GM19239 (cell line): ENCODE data around the gene CEP70.
"Not testable (repeated sequence)": the region's sequence is repeated elsewhere in the genome, so short reads cannot be mapped to it uniquely, and the experiment has no call there.

Source experiments
- DNase-seq: peaks from one replicate; pipeline ENCODE4 v3.0.0; 2011; ENCODE audit warnings: low spot score; ENCODE audit not compliant: insufficient read length
- FAIRE-seq: peaks from 2 replicates; lab custom pipeline; 2011; peaks lifted over from hg19 to GRCh38; lab: Jason Lieb, UNC

CEP70 gene

DNA sequence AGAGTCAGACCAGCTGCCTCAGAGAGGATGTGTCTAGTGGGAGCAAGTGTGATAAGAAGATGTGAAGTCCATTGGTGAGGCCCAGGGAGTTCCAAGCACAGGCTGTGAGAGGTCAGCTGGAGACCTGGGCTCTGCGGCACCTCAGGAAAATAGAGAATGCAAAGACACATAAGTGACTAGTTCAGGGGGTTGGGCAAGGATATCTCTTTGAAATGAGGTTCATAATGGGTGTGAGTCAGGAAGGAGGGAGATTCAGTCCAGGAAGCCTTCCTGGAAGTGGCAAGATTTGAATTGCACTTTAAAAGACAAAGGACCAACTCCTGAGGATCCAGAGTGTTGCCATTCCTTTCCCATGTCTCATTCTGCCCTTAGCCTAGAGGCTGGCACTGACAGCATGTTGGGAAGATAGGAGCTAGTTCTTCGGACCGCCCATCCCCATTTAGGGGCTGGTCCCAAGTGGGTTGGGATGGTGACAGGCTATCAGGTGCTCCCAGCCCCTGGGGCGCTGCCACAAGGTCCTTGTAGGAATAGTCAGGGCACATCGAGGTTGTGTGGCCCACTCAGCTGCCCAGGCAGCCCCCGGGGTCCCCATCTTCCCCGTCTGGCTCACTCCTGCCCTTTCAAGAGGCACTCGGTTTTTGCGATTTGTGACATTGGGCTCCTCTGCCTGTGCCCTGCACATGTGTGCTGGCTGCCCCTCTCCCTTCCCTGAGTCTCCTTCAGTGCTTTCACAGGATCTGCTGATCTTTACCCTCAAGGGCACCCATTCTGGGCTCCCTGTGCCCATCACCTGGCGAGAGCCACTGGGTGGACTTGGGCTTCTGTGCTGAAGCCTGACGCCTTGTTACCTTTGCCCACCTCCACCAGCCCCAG is 136.0 kb downstream of the CEP70 start:
- FAIRE-seq (no peak), DNase-seq (no peak)

DNA sequence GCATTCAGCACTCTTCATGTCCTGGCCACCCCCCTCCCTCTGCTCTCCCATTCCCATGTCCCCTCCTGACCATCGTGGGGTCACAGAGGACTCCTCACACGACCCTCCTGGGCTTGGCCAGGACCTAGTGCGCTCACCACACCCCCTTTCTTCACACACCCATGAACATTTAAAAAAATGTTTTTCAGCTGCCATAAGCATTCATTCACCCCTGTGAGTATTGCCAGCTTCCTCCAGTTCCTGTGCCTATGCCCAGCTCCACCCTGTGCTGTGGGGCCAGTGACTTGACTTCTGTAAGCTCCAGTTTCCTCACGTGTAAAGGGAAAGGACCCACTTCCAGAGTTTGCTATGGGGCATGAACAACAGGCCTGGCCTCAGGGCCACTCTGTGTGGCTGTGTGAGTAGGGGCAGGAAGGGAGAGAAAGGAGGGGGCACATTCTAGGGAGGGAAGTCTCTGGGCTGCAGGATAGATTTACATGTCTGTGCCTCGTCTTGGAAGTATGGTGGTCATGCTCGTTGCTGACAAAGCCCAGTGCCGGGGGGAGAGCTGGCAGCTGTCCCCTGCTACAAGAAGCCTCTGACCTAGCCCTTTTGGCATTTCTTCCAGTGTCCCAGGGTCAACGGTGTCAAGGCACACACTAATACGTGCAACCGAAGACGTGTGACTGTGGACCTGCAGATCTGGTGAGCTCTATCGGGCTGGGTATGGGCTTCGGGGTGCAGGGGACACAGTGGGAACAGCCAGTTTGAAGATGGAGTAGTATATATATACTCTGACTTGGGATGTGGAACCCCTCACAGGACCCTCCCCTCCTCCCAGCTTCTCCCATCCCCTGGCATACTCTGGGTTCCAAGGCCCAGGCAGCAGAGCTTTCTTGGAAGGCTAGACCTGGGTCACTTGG is 136.8 kb downstream of the CEP70 start:
- FAIRE-seq, result no peak

DNA sequence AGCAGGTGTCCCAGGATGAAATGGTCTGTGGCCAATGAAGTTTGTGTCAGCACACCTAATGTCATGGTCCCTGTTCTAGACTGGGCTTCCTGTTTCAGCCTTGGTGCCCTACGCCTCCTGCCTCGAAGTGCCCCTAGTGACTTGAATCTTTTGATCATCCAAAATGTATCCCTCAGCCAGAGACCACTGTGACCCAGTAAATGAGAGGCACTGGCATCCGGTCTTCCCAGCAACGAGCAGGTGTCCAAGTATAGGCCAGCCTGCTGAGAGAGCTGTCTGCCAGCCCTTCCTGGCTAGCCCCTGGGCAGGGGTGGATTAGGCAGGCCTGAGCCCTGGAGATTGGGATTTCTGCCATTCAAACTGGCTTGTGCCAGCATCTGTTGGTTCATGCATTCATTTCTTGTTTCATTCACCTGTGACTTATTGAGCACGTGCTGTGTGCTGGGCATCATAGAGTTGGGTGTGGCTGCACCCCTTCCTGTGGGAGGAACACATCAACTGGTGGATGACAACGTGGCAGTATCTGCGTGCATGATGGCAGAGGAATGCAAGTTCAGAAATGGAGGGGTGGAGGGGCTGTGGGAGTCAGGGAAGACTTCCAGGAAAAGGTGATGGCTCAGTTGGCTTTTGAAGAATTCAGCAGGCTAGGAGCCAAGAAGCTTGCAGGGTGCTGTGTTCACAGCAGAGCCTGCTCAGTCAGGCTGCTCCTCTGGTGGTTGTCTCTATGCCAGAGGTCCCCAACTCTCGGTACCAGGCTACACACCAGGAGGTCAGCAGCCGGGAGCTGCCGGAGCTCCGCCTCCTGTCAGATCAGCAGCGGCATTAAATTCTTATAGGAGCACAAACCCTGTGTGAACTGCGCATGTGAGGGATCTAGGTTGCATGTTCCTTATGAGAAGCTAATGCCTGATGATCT is 138.0 kb downstream of the CEP70 start:
- no peak for FAIRE-seq
- DNase-seq, result no peak

More for the DNA sequence above, 136.8 kb downstream of the CEP70 start:
- DNase-seq, result no peak

DNA sequence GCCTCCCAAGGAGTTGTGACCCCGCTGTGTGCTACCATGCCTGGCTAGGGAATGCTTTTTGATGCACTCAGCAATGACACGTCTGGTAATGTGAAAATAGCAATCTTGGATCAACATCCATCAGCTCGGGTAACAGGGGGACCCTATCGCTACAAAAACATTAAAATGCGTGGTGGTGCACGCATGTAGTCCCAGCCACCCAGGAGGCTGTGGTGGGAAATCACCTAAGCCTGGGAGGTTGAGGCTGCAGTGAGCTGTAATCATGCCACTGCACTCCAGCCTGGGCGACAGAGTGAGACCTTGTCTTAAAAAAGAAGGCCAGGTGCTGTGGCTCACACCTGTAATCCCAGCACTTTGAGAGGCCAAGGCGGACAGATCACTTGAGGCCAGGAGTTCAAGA is 140.1 kb downstream of the CEP70 start:
- DNase-seq, FAIRE-seq: not testable (repeated sequence)

DNA sequence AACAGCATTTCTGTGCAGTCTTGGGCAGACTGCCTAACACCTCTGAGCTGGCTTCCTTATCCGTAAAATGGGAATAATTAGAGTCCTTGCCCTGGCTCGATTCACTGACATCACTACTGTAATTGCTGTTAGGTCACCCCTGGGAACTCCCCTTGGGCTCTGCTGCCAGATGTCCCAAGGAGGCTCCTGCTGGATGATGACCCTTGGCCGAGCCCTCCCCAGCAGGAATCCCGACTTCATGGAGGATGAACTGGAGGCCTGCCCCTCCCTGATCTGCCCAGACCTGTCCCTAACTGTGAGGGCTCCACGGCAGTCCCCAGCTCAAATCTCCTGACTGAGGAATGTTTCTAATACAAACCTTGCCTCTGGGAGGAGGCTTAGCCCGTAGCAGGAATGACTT is 141.6 kb downstream of the CEP70 start:
- FAIRE-seq (no peak), DNase-seq (no peak)

DNA sequence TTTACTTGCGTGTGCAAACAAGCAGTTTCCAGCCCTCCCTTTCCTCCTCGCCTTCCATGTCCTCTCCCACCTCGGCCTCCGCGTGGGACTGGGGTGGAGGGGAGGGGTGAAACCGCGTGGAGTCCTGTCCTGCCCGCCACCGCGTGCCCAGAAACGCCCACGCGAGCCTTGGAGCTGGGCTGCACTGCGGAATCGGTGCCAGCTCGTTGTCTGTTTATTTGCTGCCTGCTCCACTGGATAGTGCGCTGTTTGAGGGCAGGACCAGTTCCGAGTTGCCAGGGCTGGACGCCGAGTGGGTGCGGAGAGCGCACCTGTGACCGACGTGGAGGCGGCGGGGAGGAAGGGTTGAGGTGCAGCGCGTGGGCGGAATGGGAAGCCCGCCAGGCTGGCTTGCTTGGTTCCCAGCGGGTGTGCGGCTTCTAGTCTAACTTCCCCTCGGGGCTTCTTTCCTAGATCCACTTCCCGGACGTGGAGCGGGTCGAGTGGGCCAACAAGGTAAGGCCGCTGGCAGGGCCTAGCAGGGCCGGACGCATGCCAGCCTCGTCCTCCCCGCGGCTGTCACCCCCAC is 142.4 kb downstream of the CEP70 start:
- DNase-seq, result no peak
- FAIRE-seq, result no peak

DNA sequence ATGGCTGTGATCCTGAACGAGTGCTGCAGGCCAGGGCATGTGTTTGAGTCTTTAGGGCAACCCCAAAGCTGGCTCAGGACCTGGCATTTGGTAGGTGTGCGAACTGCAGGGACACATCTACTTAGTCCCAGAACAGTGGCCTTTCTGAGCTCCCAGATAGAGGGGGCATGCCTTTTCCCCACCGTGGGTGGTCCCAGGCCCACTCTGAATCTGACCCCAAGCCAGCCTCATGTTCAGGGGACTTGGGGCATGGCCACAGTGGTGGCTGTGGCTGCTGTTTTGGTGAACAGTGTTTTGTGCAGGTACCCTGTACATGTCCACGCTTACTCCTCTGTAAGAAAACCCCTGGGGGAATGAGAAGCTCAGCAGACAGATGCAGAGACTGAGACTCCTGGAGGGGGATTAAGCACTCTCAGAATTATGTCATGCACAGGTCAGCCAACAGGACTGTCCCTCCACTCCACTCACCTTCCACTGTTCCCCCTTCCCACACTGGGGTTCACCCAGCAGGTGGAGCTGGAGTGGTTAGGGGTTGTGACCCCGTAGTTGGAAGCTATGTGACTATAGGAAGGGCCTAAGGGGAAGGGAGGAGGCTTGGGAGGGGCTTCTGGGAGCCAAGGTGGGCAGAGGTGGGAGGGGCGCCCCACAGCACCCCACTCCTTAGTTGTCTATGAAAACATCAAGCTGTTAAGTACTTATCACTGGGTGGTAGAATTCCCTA is 143.2 kb downstream of the CEP70 start:
- DNase-seq (no peak), FAIRE-seq (no peak)

DNA sequence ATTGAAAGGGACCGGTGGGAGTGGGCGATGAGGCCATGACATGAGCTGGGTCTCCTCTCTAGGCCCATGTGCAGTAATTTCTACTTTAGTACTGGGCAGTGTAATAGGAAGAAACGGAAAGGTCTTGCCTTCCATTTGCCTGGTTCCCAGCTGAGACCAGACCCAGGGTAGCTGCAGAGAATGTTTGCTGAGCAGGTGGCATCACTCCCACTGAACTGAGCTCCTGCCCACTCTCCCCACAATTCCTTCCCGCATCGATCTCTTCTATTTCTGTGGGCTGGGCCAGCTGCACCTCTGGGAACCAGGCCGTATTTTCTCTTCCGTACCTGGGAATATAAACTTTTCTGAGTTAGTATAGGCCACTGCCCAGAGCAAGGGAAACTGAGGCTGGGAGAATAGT is 143.9 kb downstream of the CEP70 start:
- FAIRE-seq (no peak), DNase-seq (no peak)

DNA sequence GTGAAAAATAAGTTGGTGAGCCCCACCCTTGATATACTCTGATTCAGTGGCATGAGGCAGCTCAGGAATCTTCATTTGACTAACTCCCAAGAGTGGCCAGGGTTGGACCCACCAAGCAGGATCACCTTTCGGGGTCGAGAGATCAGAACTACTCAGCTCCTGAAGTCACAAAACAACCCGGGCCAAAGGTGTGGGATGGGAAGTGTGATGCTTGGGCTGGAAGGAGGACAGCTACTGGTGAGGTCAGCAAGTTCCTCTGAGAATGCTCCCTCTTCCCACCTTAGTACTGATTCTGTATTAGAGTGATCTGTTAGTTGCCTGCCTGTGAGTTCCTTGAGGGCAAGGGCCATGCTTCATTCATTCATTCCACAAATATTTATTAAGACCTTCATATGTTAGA is 144.6 kb downstream of the CEP70 start:
- FAIRE-seq, result no peak

DNA sequence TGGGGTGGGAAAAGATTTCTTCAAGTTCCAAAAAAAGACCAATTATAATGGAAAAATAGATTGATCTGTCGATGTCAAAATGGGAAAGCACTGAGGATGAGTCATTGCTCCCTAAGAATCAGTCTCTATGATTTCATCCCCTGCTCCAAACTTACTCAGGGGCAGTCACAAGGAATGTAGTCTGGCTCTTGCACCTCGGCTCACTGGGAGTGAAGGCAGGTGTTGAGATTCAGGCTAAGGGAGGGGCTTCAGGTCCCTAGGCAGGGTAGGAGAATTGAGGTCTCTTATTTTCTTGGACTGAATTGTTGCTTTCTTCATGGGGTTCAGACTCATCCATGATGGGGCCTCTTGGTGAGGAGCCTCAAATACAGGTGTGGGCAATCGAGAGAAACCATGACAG is 145.4 kb downstream of the CEP70 start:
- DNase-seq, result no peak
- no peak for FAIRE-seq

More for the DNA sequence above, 144.6 kb downstream of the CEP70 start:
- no peak for DNase-seq

DNA sequence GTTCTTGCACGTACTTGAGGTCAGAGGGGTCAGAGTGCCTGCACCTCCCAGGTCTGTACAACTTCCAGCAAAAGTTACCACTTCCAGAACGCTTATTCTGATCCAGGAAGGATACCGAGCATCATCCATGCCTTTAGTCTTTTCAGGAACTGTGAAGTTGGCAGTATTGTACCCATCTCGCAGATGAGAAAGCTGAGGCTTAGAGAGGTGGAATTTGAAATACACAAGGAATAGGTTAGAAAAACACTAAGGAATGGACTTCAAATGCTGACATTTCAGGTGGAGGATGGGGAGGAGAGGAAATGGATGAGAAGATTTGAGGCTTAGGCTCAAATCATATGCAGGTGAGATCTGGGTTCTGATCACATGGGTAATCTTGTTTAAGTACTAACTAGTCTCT is 148.4 kb downstream of the CEP70 start:
- FAIRE-seq, result no peak
- no peak for DNase-seq

DNA sequence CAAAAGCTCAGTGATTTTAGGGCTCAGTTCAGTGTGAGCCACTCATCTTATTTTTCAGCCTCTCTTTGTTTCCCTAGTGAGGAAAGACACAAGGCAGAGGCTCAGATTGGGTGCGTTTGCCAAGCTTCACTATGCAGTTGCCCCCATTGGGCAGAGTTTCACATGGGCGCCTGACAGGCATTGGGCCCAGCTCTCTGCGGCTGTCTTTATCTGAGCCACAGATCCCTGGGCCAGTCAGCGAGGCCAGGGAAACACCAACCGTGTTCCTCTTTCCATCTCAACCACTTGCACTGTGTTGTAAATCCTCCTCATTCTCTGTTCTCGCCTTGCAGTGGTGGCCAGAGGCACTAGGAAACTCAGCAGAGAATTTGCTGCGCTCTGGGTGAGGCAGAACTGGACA is 148.8 kb downstream of the CEP70 start:
- no peak for FAIRE-seq
- DNase-seq, result no peak
